ENCODE data around the gene SMIM27. TPM values are rescaled to one million over a fixed set of nuclear protein-coding genes. Genes with fewer than 3 reads are reported as not detected.
"Not testable (repeated sequence)": the region's sequence is repeated elsewhere in the genome, so short reads cannot be mapped to it uniquely, and the experiment has no call there.

SMIM27 gene
- total RNA-seq: 14.2 and 15.5 TPM in 2 replicates

DNA sequence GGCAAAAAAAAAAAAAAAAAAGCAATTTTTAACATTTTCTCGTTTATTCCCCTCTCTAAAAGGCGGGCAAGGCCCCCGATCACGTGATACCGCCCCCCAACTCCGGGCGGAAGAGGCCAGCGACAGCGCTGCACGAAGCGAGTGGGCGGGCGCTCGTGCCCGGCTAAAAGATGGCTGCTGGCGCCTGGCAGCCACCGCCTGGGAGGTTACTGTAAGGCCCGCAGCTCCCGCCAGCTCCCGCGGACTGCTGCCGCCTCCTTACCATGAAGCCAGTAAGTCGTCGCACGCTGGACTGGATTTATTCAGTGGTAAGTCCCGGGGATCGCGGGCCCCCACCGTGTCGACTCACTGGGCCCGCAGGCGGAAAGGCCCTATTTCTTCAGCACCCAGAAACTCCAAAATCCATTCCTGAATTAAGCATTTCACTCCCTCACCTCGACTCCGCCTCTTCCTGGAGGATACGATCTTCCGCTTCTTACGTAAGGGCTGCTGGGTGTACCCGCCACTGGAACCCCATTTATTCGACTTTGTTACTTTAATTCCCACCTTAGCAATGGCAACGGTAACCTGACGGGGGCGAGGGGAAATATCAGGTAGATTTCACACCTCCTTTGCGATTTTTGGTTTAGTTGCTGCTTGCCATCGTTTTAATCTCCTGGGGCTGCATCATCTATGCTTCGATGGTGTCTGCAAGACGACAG is at the start of gene SMIM27, which contains the start of gene TOPORS:
TSS of gene SMIM27 (plus strand) at position 156 of the 701 bp plus-strand sequence. CDS start at position 264, 108 bp downstream.
TSS of gene TOPORS (minus strand) at position 415 of the 701 bp plus-strand sequence. CDS start at position 265, 150 bp downstream.
- Mint-ChIP-seq H3K27ac (peak within 1 kb of the TSS; percentile 97), H3K4me1 (ENCODE audit: low read depth) (peaks cover 30% of the 10 kb centered on the region), H3K4me3 (ENCODE audit: low read depth) (peak within 1 kb of the TSS; percentile 91), H3K9me3 (no peaks in the 10 kb centered on the region), H3K36me3 (ENCODE audit: low read depth) (peaks cover 24% of the 10 kb centered on the region), H3K27me3 (ENCODE audit: low read depth) (no peaks in the 10 kb centered on the region)
- peak; percentile 83 for DNase-seq (ENCODE audit: low spot score)
- intact Hi-C loops (cut with micrococcal nuclease): loop anchor here (1.0 to 5.0 kb wide), 2 partner anchors 473 to 1205 kb away; partner anchors contain the start of gene DNAJA1

- intact Hi-C loops (cut with micrococcal nuclease): no loop called here
- H3K27ac Mint-ChIP-seq: no peak overlapping the region
Observed at GRCh38 chr9:32502464-32502863, 49.7 kb upstream of the SMIM27 start.

GRCh38 chr9:32503008-32503407 is 49.1 kb upstream of the SMIM27 start:
- no peaks in the 10 kb centered on the region for H3K4me1 Mint-ChIP-seq (ENCODE audit: low read depth)
- intact Hi-C loops (cut with micrococcal nuclease): no loop called here
- H3K27ac Mint-ChIP-seq: no peak overlapping the region

More at GRCh38 chr9:32502464-32502863, 49.7 kb upstream of the SMIM27 start:
- peaks cover 27% of the 10 kb centered on the region for H3K36me3 Mint-ChIP-seq (ENCODE audit: low read depth)
- H3K9me3 Mint-ChIP-seq: no peaks in the 10 kb centered on the region
- no peaks in the 10 kb centered on the region for H3K4me1 Mint-ChIP-seq (ENCODE audit: low read depth)
- no peak overlapping the region for H3K4me3 Mint-ChIP-seq (ENCODE audit: low read depth)
- no peaks in the 10 kb centered on the region for H3K27me3 Mint-ChIP-seq (ENCODE audit: low read depth)
- DNase-seq (ENCODE audit: low spot score): no peak

DNA sequence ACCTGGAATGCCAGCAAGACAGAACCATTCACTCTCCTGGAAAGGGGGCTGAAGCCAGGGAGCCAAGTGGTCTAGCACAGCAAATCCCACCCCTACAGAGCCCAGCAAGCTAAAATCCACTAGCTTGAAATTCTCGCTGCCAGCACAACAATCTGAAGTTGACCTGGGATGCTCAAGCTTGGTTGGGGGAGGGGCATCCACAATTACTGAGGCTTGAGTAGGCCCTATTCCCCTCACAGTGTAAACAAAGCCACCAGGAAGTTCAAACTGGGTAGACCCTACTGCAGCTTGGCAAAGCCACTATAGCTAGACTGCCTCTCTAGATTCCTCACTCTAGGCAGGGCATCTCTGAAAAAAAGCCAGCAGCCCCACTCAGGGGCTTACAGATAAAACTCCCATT is 43.4 kb upstream of the SMIM27 start:
- intact Hi-C loops (cut with micrococcal nuclease): no loop called here
- Mint-ChIP-seq H3K27me3 (ENCODE audit: low read depth) (no peaks in the 10 kb centered on the region), H3K27ac (no peak overlapping the region), H3K36me3 (ENCODE audit: low read depth) (peaks cover 5% of the 10 kb centered on the region), H3K4me1 (ENCODE audit: low read depth) (peaks cover 11% of the 10 kb centered on the region), H3K9me3 (peaks cover 5% of the 10 kb centered on the region), H3K4me3 (ENCODE audit: low read depth) (no peak overlapping the region)
- DNase-seq (ENCODE audit: low spot score): no peak

More at GRCh38 chr9:32503008-32503407, 49.1 kb upstream of the SMIM27 start:
- H3K36me3 Mint-ChIP-seq (ENCODE audit: low read depth): peaks cover 25% of the 10 kb centered on the region
- H3K4me3 Mint-ChIP-seq (ENCODE audit: low read depth): no peak overlapping the region
- H3K9me3 Mint-ChIP-seq: no peaks in the 10 kb centered on the region
- no peaks in the 10 kb centered on the region for H3K27me3 Mint-ChIP-seq (ENCODE audit: low read depth)
- no peak for DNase-seq (ENCODE audit: low spot score)

DNA sequence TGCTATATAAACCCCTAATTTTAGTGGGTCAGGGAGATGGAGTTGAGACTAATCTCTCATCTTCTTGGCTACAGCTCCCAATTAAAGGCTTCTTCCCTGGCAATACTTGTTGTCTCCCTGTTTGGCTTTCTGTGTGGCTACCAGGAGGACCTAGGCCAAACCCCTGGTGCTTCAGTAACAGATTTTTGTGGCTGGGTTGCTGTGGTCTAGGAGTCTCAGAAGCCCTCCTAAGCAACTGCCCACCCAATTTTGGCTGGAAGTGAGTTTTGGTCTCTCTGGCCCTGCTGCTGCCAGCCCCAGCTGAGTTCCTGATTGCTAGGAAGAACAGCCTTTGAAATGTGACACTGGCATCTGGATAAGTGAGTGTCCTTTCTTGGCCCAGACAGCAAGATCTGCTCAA is 35.9 kb upstream of the SMIM27 start:
- Mint-ChIP-seq H3K4me3 (ENCODE audit: low read depth) (no peak overlapping the region), H3K36me3 (ENCODE audit: low read depth) (peaks cover 46% of the 10 kb centered on the region), H3K4me1 (ENCODE audit: low read depth) (peaks cover 6% of the 10 kb centered on the region), H3K9me3 (peaks cover 22% of the 10 kb centered on the region), H3K27me3 (ENCODE audit: low read depth) (no peaks in the 10 kb centered on the region), H3K27ac (no peak overlapping the region)
- intact Hi-C loops (cut with micrococcal nuclease): no loop called here
- DNase-seq (ENCODE audit: low spot score): no peak

GRCh38 chr9:32518276-32518675 is 33.9 kb upstream of the SMIM27 start:
- peaks cover 25% of the 10 kb centered on the region for H3K9me3 Mint-ChIP-seq
- intact Hi-C loops (cut with micrococcal nuclease): no loop called here
- no peak overlapping the region for H3K27ac Mint-ChIP-seq
- H3K4me1 Mint-ChIP-seq (ENCODE audit: low read depth): peaks cover 2% of the 10 kb centered on the region
- no peak overlapping the region for H3K4me3 Mint-ChIP-seq (ENCODE audit: low read depth)
- H3K36me3 Mint-ChIP-seq (ENCODE audit: low read depth): peaks cover 66% of the 10 kb centered on the region
- H3K27me3 Mint-ChIP-seq (ENCODE audit: low read depth): no peaks in the 10 kb centered on the region
- no peak for DNase-seq (ENCODE audit: low spot score)

DNA sequence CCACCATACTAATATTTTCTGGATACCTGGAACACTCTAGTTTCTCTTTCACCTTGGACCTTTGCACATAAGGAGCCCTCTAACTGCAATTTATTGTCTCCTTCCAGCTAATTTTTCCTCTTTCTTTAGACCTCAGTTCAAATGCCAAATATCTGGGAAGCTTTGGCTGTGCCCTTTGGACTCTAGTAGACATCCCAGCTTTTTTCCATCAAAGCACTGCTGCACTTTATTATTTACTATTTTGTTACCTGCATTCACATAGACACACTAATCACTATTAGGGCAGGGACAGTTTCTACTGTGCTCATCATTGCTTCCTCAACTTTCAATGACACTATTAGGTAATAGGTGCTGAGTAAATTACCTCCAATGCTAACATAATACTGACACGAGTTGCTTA is 28.2 kb upstream of the SMIM27 start:
- no peak overlapping the region for H3K27ac Mint-ChIP-seq
- intact Hi-C loops (cut with micrococcal nuclease): no loop called here
- H3K9me3 Mint-ChIP-seq: peaks cover 6% of the 10 kb centered on the region
- no peak overlapping the region for H3K4me3 Mint-ChIP-seq (ENCODE audit: low read depth)
- no peak for DNase-seq (ENCODE audit: low spot score)
- H3K4me1 Mint-ChIP-seq (ENCODE audit: low read depth): peaks cover 31% of the 10 kb centered on the region
- no peaks in the 10 kb centered on the region for H3K27me3 Mint-ChIP-seq (ENCODE audit: low read depth)
- peaks cover 41% of the 10 kb centered on the region for H3K36me3 Mint-ChIP-seq (ENCODE audit: low read depth)

DNA sequence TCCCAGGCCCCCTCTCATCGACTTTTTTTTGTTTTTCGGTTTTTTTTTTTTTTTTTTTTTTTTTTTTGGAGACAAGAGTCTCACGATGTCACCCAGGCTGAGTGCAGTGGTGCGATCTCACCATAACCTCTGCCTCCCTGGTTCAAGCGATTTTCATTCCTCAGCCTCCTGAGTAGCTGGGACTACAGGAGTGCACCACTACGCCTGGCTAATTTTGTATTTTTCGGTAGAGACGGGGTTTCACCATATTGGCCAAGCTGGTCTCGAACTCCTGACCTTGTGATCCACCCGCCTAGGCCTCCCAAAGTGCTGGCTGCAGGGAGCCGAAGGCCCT is 27.6 kb upstream of the SMIM27 start:
- H3K27me3 Mint-ChIP-seq (ENCODE audit: low read depth); H3K4me3 Mint-ChIP-seq (ENCODE audit: low read depth); H3K9me3 Mint-ChIP-seq; DNase-seq (ENCODE audit: low spot score); intact Hi-C loops (cut with micrococcal nuclease); H3K27ac Mint-ChIP-seq: not testable (repeated sequence)
- H3K4me1 Mint-ChIP-seq (ENCODE audit: low read depth): peaks cover 31% of the 10 kb centered on the region
- peaks cover 38% of the 10 kb centered on the region for H3K36me3 Mint-ChIP-seq (ENCODE audit: low read depth)

GRCh38 chr9:32524892-32525708 is 27.0 kb upstream of the SMIM27 start:
- Mint-ChIP-seq H3K36me3 (ENCODE audit: low read depth) (peaks cover 38% of the 10 kb centered on the region), H3K9me3 (peaks cover 6% of the 10 kb centered on the region)

GRCh38 chr9:32525709-32526030 is 26.5 kb upstream of the SMIM27 start:
- H3K4me1 Mint-ChIP-seq (ENCODE audit: low read depth): peaks cover 31% of the 10 kb centered on the region
- no peak for DNase-seq (ENCODE audit: low spot score)
- intact Hi-C loops (cut with micrococcal nuclease): loop anchor here (1.0 kb wide), 3 partner anchors 26 to 147 kb away; no protein-coding TSS in a partner anchor
- no peaks in the 10 kb centered on the region for H3K27me3 Mint-ChIP-seq (ENCODE audit: low read depth)
- H3K27ac Mint-ChIP-seq: peak overlapping the region; percentile 76
- H3K36me3 Mint-ChIP-seq (ENCODE audit: low read depth): peaks cover 34% of the 10 kb centered on the region
- peaks cover 6% of the 10 kb centered on the region for H3K9me3 Mint-ChIP-seq
- peak overlapping the region; percentile 89 for H3K4me3 Mint-ChIP-seq (ENCODE audit: low read depth)

More at GRCh38 chr9:32524892-32525708, 27.0 kb upstream of the SMIM27 start:
- Mint-ChIP-seq H3K4me1 (ENCODE audit: low read depth) (peaks cover 31% of the 10 kb centered on the region), H3K27ac (peak overlapping the region; percentile 76), H3K27me3 (ENCODE audit: low read depth) (no peaks in the 10 kb centered on the region), H3K4me3 (ENCODE audit: low read depth) (peak overlapping the region; percentile 89)
- no peak for DNase-seq (ENCODE audit: low spot score)
- intact Hi-C loops (cut with micrococcal nuclease): no loop called here

- Mint-ChIP-seq H3K4me3 (ENCODE audit: low read depth) (peak within 1 kb of the TSS; percentile 89), H3K27me3 (ENCODE audit: low read depth) (no peaks in the 10 kb centered on the region), H3K36me3 (ENCODE audit: low read depth) (peaks cover 33% of the 10 kb centered on the region), H3K27ac (peak within 1 kb of the TSS; percentile 76), H3K9me3 (peaks cover 6% of the 10 kb centered on the region), H3K4me1 (ENCODE audit: low read depth) (peaks cover 31% of the 10 kb centered on the region)
- intact Hi-C loops (cut with micrococcal nuclease): loop anchor here (1.0 kb wide), 3 partner anchors 25 to 148 kb away; no protein-coding TSS in a partner anchor
- peak; percentile 73 for DNase-seq (ENCODE audit: low spot score)
Observed at GRCh38 chr9:32526041-32526706, 26.0 kb upstream of the SMIM27 start, which contains the start of gene RIGI. Gene RIGI, minus strand, starts transcription at chr9:32526196. Its CDS starts 30 bp downstream, at chr9:32526166.

GRCh38 chr9:32526707-32527048 is 25.4 kb upstream of the SMIM27 start:
- peak overlapping the region; percentile 76 for H3K27ac Mint-ChIP-seq
- peak overlapping the region; percentile 89 for H3K4me3 Mint-ChIP-seq (ENCODE audit: low read depth)
- DNase-seq (ENCODE audit: low spot score): no peak
- H3K4me1 Mint-ChIP-seq (ENCODE audit: low read depth): peaks cover 31% of the 10 kb centered on the region
- H3K36me3 Mint-ChIP-seq (ENCODE audit: low read depth): peaks cover 29% of the 10 kb centered on the region
- no peaks in the 10 kb centered on the region for H3K27me3 Mint-ChIP-seq (ENCODE audit: low read depth)
- intact Hi-C loops (cut with micrococcal nuclease): loop anchor here (1.0 kb wide), 3 partner anchors 25 to 148 kb away; no protein-coding TSS in a partner anchor
- H3K9me3 Mint-ChIP-seq: peaks cover 6% of the 10 kb centered on the region

Data from activated T-helper 2 cell treated with anti-CD3 and anti-CD28 coated beads, Interferon-gamma antibody, Interleukin-2, Interleukin-4, amounts not matched to agents 10 μg/mL and 5 μg/mL and 100 μg/mL, durations not matched to agents 14 hours and 24 hours and 36 hours (primary cell).